ENCODE data around the gene MXRA7.

MXRA7 gene

GRCh38 chr17:76635659-76636360 lies 75.0 kb downstream of the MXRA7 start:
- Mint-ChIP-seq H3K27ac (no peak overlapping the region), H3K27me3 (ENCODE audit: low read depth) (peaks cover 5% of the 10 kb centered on the region), H3K36me3 (ENCODE audit: low read depth) (no peaks in the 10 kb centered on the region), H3K4me3 (no peak overlapping the region), H3K4me1 (ENCODE audit: low read depth) (no peaks in the 10 kb centered on the region), H3K9me3 (no peaks in the 10 kb centered on the region)
- no peak for DNase-seq (ENCODE audit: low spot score)

- Mint-ChIP-seq H3K27ac (no peak overlapping the region), H3K4me3 (no peak overlapping the region), H3K4me1 (ENCODE audit: low read depth) (no peaks in the 10 kb centered on the region), H3K27me3 (ENCODE audit: low read depth) (peaks cover 5% of the 10 kb centered on the region), H3K36me3 (ENCODE audit: low read depth) (no peaks in the 10 kb centered on the region), H3K9me3 (no peaks in the 10 kb centered on the region)
- no peak for DNase-seq (ENCODE audit: low spot score)
These were observed 75.7 kb downstream of the MXRA7 start for GRCh38 chr17:76635039-76635438.

GRCh38 chr17:76633628-76634328 lies 77.0 kb downstream of the MXRA7 start:
- Mint-ChIP-seq H3K4me1 (ENCODE audit: low read depth) (no peaks in the 10 kb centered on the region), H3K36me3 (ENCODE audit: low read depth) (no peaks in the 10 kb centered on the region), H3K27me3 (ENCODE audit: low read depth) (peaks cover 3% of the 10 kb centered on the region), H3K27ac (no peak overlapping the region), H3K4me3 (no peak overlapping the region), H3K9me3 (no peaks in the 10 kb centered on the region)
- no peak for DNase-seq (ENCODE audit: low spot score)

- Mint-ChIP-seq H3K36me3 (ENCODE audit: low read depth) (no peaks in the 10 kb centered on the region), H3K9me3 (no peaks in the 10 kb centered on the region), H3K4me1 (ENCODE audit: low read depth) (no peaks in the 10 kb centered on the region), H3K27me3 (ENCODE audit: low read depth) (peaks cover 2% of the 10 kb centered on the region), H3K27ac (no peak overlapping the region), H3K4me3 (no peak overlapping the region)
- DNase-seq (ENCODE audit: low spot score) = no peak
These were observed 78.8 kb downstream of the MXRA7 start for GRCh38 chr17:76631821-76632565.

- Mint-ChIP-seq H3K4me3 (no peak overlapping the region), H3K36me3 (ENCODE audit: low read depth) (no peaks in the 10 kb centered on the region), H3K27me3 (ENCODE audit: low read depth) (peaks cover 2% of the 10 kb centered on the region), H3K9me3 (no peaks in the 10 kb centered on the region), H3K27ac (no peak overlapping the region), H3K4me1 (ENCODE audit: low read depth) (no peaks in the 10 kb centered on the region)
- no peak for DNase-seq (ENCODE audit: low spot score)
These were observed 80.6 kb downstream of the MXRA7 start for GRCh38 chr17:76630151-76630550.

All from T-helper 2 cell treated with Interferon-gamma antibody and Interleukin-4, amounts not matched to agents 5 μg/mL and 100 μg/mL, for 36 hours (primary cell).